Mesenteric fat pad (tissue), 1 donor: ENCODE results near the gene CACTIN. TPM values are rescaled to one million over a fixed set of nuclear protein-coding genes. Genes with fewer than 3 reads are reported as not detected.
"Not testable (repeated sequence)": the region's sequence is repeated elsewhere in the genome, so short reads cannot be mapped to it uniquely, and the experiment has no call there.

Source experiments
- DNase-seq: peaks from one replicate; pipeline ENCODE4 v3.0.0-alpha.2; 2020; ENCODE audit warnings: low spot score
- long read RNA-seq: library from polyadenylated mRNA; unstranded; transcript quantifications from one replicate; pipeline ENCODE4 v2.0.0, GENCODE V29; 2020
- total RNA-seq: library from RNA; stranded (reverse); fragmentation: NEBNext Ultra II Directional; extraction: Animal tissue kit (Norgen Biotek cat#: 25700); gene quantifications from one replicate; pipeline ENCODE4 v1.2.1, GENCODE V29; 2021
- donor health status: DM: yes; HTN: yes; CAD: no.

Gene CACTIN
- total RNA-seq: 18.9 TPM
- long read RNA-seq, partial matches to known transcripts: 0 of 2 reads
- long read RNA-seq, other reads (novel, unspliced or antisense): 2 of 2 reads

GRCh38 chr19:3626473-3627350, at the start of gene CACTIN:
TSS of gene CACTIN (minus strand) at chr19:3626790. CDS start at chr19:3626762, 28 bp downstream.
- DNase-seq: peak; percentile 98

DNA sequence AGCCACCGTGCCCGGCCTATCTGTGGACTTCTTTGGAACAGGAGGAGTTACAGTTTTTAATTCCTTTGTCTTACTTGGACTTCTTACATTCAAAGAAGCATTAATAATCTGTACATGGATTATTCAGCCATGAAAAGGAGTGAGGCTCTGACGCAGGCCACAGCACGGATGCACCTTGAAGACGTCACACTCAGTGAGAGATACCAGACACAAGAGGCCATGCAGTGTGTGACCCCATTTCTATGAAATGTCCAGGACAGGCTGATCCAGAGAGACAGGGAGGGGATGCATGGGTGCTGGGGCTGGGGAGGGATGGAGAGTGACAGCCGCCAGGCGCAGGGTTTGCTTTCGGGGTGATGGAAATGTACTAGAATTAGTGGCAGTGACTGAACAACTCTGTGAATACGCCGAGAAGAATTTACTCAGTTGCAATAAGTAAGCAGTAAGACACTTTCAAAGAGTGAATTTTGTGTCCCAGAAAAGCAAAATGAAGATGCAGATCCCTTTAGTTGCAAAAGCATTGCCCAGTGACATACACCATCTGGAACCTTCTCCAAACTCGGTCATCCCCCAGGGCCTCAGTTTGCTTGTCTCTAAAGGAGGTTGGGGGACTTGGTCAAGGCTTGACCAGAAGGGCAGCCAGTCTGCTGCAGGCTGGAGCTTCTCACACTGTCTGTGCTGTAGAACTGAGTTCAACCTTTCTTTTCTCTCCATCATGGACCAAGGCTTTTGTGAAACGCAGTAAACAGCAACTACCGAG, 48.4 kb upstream of the CACTIN start:
- no peak for DNase-seq

DNA sequence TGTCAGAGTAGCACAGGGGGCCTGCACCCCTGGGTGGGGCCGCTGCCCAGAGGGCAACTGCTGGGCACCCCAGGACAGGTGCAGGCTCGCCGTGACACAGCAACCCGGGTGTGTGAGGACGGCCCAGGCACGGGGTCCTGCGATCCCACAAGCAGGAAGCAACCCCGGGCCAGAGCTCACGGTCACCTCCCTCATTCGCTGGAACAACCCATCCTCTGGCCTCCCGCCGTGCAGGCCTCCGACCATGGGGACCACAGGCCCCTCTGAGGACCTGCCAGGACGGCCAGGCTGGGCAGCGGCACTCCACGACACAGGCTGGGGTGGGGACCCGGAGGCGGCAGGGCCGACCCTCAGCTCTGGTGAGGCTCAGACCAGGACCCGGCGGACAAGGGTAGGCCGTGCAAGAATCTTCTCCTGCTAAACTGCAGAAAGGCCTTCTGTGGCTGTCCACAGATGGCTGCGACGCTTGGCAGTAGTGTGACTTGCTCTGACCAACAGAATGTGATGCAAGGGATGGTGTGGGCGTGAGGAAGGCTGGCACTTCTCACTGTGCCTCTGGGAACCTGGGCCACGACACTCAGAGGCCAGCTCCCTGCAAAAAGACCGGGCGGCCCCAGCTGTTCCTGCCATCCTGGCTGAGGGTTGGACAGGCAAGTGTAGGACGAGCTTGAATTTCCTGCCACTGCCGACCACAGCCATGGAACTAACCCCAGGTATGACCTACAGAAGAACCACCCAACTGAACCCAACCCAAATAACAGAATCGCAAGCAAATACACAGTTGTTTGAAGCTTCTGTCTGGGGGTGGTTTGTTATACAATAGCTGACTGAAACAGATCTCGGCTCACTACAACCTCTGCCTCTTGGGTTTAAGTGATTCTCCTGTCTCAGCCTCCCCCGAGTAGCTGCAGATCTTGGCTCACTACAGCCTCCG, 47.2 kb upstream of the CACTIN start:
- DNase-seq: no peak

- no peak for DNase-seq
Measured at GRCh38 chr19:3672993-3673392, 46.4 kb upstream of the CACTIN start.

DNA sequence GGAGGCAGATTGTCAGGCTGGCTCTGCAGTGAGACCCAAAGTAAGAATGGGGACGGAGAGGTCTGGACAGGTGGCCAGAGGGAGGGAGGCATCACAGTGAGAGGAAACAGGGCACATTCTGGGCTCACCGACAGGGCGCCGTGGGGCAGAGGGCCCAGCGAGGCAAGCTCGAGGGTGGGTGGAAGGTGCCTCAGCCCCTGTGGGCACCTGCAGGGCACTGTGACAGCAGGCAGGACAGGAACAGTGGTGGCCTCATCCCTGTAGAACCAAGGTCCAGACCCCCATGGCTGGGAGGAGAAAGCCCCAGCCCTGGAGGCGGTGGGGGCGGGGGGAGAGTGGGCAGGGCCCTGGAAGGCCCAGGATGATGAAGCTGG, 46.0 kb upstream of the CACTIN start:
- no peak for DNase-seq

DNA sequence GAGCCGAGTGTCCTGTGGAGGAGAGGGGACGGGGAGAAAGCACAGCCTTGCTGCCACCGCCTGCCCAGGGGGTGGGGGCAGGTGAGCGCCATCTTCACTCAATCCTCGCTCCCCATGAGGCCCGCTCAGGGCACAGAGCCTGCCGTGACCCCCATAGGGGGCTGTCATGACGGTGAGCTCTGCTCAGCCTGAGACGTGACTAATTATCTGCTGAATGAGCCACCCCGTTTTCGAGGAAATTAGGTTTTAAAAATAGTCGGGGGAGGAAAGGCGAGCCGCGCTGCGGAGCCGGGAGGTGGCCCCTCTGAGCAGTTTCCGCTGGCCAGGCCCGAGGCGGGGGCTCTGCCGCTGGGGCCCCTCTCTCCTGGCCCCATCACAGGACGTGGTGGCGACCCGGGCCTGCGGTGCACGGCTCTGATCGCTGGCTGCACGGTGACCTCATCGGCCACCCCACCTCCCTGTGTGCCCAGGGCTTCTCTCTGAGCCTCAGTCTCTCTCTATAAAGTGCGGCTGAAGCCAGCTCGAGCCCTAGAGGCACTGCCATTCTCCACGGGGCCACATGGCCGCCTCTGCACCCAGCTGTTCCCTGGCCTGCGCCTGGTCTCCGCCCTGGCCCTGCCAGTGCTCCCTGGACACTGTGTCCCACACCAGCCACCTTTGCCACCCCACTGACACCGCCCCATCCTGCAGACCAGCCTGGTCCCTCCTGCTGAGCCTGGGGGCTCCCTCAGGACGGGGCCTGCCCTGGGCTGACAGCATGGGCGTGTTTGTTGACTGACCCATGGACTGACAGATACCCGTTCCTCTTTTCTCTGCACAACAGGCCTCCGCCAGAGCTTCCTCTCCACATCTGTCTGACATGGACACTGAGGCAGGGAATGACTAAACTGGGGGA, 45.3 kb upstream of the CACTIN start:
- DNase-seq: no peak

DNA sequence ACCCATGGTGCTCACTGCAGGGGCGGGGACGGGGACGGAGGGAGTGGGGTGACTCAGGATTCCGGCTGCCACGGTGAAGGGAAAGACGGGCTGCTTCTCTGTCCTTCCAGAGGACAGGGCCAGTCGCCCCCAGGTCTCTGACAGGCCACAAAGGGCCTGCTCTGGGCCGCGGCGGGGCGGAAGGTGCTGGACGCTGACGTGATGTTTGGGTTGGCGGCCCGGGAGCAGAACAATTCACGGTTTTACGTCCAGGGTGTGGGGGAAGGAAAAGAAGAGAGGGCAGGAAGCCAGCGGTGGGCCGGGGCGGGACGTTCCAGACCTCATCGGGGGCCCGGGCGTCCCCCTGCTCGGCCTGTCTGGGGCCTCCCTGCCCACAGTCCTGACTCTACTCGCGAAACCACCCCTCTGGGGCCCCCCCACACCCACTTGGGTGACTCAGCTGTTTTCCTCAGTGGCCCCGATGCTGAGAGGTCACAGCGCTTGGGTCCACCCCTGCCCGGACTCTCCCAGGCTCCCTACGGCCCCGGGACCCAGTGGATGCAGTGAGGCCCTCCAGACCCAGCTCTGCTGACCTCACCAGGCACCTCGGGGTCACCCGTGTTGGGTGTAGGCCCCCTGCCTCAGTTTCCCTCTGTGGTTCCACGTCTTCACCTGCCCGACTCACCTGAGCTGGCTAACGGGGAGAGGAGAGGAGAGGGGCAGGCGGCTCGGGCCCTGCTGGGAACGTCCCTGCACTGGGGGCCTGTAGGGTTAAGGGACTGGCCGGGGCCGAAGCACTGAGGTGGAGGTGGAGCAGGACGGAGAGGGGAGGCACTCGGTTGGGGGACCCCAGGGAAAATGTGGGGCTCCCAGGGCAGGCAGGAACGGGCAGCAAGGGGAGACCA, 44.4 kb upstream of the CACTIN start:
- peak; percentile 94 for DNase-seq

- no peak for DNase-seq
Measured at GRCh38 chr19:3669947-3670795, 43.6 kb upstream of the CACTIN start.

DNA sequence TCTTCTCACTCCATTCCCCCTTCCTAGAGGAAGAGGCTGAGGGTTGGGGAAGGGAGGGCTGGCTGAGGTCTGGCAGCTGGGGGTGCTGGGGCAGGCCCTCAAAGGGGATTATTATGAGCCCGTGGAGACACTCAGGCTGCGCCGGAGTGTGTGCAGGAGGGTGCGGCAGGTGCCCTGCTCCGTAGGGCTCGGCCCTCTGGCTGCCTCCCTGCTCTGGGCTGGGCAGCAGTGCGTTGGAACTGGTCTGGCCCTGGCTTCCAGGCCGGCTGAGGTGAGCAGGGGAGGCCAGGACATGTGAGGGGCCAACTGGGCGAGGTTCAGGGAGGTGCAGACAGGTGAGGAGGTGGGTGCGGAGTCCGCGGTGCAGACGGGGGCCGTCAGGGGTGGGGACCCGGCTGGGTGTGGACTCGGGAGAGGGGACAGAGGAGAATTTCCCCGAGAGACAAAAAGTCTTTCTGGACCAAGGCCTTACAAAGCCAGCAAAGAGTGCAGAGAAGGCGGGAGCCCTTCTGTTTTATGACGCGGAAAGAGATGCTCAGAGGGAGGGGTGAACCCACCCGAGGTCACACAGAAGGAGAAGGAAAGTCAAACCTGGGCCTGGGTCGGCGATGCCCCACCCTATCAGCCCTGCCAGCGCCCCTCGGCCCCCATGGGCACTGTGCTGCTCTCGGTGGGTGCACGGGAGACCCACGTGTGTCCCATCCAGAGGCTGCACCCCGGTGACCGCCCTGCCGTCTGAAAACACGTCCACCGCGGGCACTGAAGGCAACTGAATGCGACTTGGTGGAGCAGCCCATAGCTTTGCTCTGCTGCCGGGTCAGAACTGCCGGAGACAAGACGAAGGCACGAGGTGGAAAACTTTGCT, 42.7 kb upstream of the CACTIN start:
- no peak for DNase-seq

GRCh38 chr19:3668331-3669081, 41.9 kb upstream of the CACTIN start:
- DNase-seq: no peak

DNA sequence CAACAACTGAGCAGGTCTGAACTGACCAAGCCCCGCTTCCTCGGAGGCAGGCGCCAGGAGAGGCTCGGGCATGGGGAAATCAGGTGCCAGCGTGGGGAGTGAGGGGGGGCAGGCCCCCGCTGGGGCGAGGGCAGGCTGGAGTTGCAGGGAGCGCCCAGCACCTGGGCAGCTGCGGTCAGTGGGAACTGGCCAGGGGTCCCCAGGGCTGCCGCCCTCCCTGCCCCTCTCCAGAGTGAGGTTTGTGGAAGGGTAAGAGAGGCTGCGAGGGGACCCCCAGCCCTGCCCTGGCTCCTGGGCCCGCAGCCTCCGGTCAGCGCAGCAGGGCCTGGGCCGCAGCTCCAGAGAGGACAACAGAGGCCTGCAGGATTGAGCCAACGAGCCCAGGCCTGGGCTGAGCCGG, 41.2 kb upstream of the CACTIN start:
- no peak for DNase-seq

DNA sequence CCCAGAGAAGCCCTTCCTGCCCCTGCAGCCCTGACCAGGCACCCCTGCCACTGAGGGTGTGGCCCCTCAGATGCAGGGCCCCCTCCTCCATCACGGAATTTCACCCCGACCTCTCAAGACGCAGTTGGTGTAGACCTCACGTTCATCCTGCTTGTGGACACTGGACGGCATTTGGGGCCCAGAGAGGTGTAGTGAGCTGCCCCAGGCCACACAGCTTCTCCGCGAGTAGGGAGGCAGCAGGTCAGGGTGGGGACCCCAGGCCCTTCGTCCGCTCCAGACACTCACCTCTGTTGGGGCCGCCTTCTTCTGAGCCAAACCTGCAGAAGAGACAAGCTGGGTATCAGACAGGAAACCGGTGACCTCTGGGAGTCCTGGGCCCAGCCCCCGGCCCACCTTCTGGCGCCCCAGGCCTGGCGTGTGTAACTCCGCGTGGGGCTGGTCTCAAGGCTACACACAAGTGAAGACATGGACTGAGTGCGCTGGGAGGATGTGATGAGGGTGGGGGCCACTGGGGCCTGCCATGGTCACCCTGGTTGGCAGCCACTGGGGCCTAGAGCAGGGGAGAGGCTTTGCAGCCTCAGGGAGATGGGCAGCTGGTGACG, 40.5 kb upstream of the CACTIN start:
- no peak for DNase-seq

DNA sequence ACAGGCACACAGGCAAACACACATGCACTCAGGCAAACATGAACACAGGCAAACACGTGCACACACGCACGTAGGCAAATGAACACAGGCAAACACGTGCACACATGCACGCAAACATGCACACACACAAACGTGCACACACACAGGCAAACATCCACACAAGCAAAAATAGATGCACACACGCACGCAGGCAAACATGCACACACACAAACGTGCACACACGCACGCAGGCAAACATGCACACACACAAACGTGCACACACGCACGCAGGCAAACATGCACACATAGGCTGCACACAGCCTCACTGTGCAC, 39.9 kb upstream of the CACTIN start:
- DNase-seq: not testable (repeated sequence)

DNA sequence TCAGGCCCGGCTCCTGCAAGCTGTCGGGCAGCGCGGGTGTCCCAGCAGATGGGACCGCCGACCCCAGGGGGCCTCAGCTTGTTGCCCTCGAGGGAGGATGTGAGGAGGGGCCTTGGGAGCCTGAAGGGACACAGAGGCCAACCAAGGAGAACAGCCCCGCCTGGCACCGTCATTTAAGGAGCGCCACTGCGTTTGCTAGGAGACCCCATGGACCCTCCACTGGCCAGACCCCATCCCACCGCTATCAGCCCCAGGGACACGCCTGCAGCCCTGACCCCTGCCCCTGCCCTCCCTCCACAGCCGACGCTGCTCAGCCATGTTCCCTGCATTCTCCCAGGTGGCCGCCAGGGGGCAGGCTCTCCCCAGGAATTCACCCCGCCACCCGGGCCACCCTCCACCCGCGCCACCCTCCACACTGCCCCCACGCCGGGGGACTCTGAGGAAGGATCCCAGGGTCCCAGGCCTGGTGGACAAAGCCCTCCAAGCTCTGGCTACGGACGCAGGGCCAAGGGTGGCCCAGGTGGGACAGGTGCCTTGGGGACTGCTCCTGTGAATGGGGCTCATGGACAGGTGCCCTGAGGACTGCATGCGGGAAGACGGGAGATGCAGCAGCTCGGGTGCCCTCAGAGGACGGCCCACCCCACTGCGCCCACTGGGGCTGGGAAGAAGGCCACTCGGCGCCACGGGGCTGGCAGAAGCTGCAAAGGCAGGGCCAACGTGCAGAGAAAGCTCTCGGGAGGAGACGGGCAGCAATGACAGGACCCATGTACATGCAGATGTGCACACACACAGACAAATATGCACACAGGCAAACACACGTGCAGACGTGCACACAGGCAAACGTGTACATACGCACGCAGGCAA, 39.3 kb upstream of the CACTIN start:
- peak; percentile 94 for DNase-seq
